Measurements from ENCODE around the gene SPAG17.

GRCh38 chr1:118210051-118210722 lies 25.2 kb upstream of the SPAG17 start:
- no peak for TF ChIP-seq POLR2A (IDR thresholded peaks at IDR 0.05)
- TF ChIP-seq CTCF (IDR thresholded peaks at IDR 0.05), result no peak

Data from Peyer's patch (tissue), 4 donors.